ENCODE measurements around the gene COL27A1. TPM values are rescaled to one million over a fixed set of nuclear protein-coding genes. Genes with fewer than 3 reads are reported as not detected.
A peak's percentile ranks its signal among the peaks of the same experiment; 100 is the strongest.

The COL27A1 gene
- total RNA-seq, 1 experiment from 2014 or later: 12.0 TPM

GRCh38 chr9:114361542-114361941, 206.2 kb downstream of the COL27A1 start:
- CTCF ChIA-PET: no interaction called here

More at GRCh38 chr9:114361542-114361941, 206.2 kb downstream of the COL27A1 start:
- H3K36me3 ChIP-seq (ENCODE audit: control insufficient read depth in 1 of 2, insufficient read depth in 2 of 2, low read length in 2 of 2): no peaks in the 10 kb centered on the region; a peak in 1 of 4 replicates
- no TSS peak for BruUV-seq (replicated peaks)
- H3K9me3 ChIP-seq (ENCODE audit: control insufficient read depth in 1 of 2, insufficient read depth in 1 of 2, low read depth in 1 of 2, low read length in 2 of 2): no peaks in the 10 kb centered on the region
- DNase-seq (ENCODE audit: low read depth, low spot score) (no peak), ATAC-seq (no peak)
- H3K27ac ChIP-seq (ENCODE audit: low read depth, low read length): no peak overlapping the region
- ChIA-PET POLR2A (no interaction called here), RAD21 (ENCODE audit: low non-redundant PET in 1 of 2, low total read pairs in 2 of 2, uncharacterized antibody in 2 of 2, unreplicated experiment in 2 of 2) (no interaction called here)
- intact Hi-C loops (cut with micrococcal nuclease): no loop called here
- TF ChIP-seq POLR2A (IDR thresholded peaks at IDR 0.05; ENCODE audit: borderline replicate concordance, extremely low read depth, insufficient read depth, insufficient read length) (no peak), SIN3A (IDR thresholded peaks at IDR 0.05; ENCODE audit: low read depth) (no peak), EGR1 (IDR thresholded peaks at IDR 0.05; ENCODE audit: low read depth) (no peak), EZH2phosphoT487 (IDR thresholded peaks at IDR 0.05; ENCODE audit: borderline replicate concordance) (no peak), CBX3 (IDR thresholded peaks at IDR 0.05; ENCODE audit: low read depth) (no peak), EZH2 (IDR thresholded peaks at IDR 0.05) (no peak), ATF3 (IDR thresholded peaks at IDR 0.05) (no peak), SRF (IDR thresholded peaks at IDR 0.05; ENCODE audit: low read depth) (no peak), MAX (IDR thresholded peaks at IDR 0.05) (no peak), JUND (IDR thresholded peaks at IDR 0.05) (no peak), RAD21 (IDR thresholded peaks at IDR 0.05; ENCODE audit: low read depth) (no peak), ZNF274 (IDR thresholded peaks at IDR 0.05; ENCODE audit: low read depth, low read length) (no peak)
- H3K4me3 ChIP-seq (replicated peaks in 1 of 2; ENCODE audit: low read depth in 1 of 2, low read length in 2 of 2): no peak overlapping the region
- H4K20me1 ChIP-seq (ENCODE audit: insufficient read depth): no peaks in the 10 kb centered on the region
- peaks cover 0 to 4% of the 10 kb centered on the region in 2 experiments; a peak in 2 of 4 replicates for H3K4me1 ChIP-seq (ENCODE audit: control insufficient read depth in 1 of 2, insufficient read depth in 2 of 2, low read length in 2 of 2)
- H3K79me2 ChIP-seq (ENCODE audit: insufficient read depth, low read length): no peaks in the 10 kb centered on the region
- no peak overlapping the region for H3K4me2 ChIP-seq (ENCODE audit: low read length)
- H2AFZ ChIP-seq (ENCODE audit: low read depth, low read length, poor library complexity, severe bottlenecking): no peak overlapping the region
- no peaks in the 10 kb centered on the region for H3K9me2 ChIP-seq (ENCODE audit: insufficient read depth)
- no peak overlapping the region for H3K9ac ChIP-seq (ENCODE audit: low read length)
- H3K27me3 ChIP-seq (ENCODE audit: insufficient read depth, low read length): no peaks in the 10 kb centered on the region

MicroRNAs encoded within 50 kb of the gene (microRNA counts, 767-probe panel; counts per million panel counts)
- microRNA hsa-miR-455-3p (not detected), microRNA hsa-miR-455-5p (not detected)

Small RNA genes lying within 50 kb of the gene (microRNA-seq; reads per million reads assigned to microRNA genes)
- 1,007 reads per million, percentile 80 among the genes with 10 or more reads in this experiment for gene MIR455 (ENCODE audit: borderline number of aligned reads)

Other genes with a start within 250 kb of the COL27A1 start
- 1.9 TPM for gene AMBP, start 77.2 kb upstream of the COL27A1 start, total RNA-seq (2021; ENCODE audit: unreplicated experiment)
- gene KIF12, start 56.2 kb upstream of the COL27A1 start, total RNA-seq (2021; ENCODE audit: unreplicated experiment): 6.4 TPM
- 5.6 TPM for gene ORM1, start 167.6 kb downstream of the COL27A1 start, total RNA-seq (2021; ENCODE audit: unreplicated experiment)
- 0.59 TPM for gene ORM2, start 174.3 kb downstream of the COL27A1 start, total RNA-seq (2021; ENCODE audit: unreplicated experiment)
- 20.6 TPM for gene AKNA, start 232.4 kb downstream of the COL27A1 start, total RNA-seq (2021; ENCODE audit: unreplicated experiment)

All from HCT116 (cell line).